ENCODE measurements around the gene PBRM1.

GRCh38 chr3:52705438-52705687 is 19.6 kb upstream of the PBRM1 start:
- TF ChIP-seq, protein P1, sequence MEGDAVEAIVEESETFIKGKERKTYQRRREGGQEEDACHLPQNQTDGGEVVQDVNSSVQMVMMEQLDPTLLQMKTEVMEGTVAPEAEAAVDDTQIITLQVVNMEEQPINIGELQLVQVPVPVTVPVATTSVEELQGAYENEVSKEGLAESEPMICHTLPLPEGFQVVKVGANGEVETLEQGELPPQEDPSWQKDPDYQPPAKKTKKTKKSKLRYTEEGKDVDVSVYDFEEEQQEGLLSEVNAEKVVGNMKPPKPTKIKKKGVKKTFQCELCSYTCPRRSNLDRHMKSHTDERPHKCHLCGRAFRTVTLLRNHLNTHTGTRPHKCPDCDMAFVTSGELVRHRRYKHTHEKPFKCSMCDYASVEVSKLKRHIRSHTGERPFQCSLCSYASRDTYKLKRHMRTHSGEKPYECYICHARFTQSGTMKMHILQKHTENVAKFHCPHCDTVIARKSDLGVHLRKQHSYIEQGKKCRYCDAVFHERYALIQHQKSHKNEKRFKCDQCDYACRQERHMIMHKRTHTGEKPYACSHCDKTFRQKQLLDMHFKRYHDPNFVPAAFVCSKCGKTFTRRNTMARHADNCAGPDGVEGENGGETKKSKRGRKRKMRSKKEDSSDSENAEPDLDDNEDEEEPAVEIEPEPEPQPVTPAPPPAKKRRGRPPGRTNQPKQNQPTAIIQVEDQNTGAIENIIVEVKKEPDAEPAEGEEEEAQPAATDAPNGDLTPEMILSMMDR (IDR thresholded peaks at IDR 0.05; ENCODE audit: poor library complexity) = no peak
- no peak for TF ChIP-seq EZH2 (IDR thresholded peaks at IDR 0.05; ENCODE audit: borderline replicate concordance)
- TF ChIP-seq EZH2phosphoT487 (IDR thresholded peaks at IDR 0.05; ENCODE audit: low read depth, severe bottlenecking, unreplicated experiment) = no peak
